HepG2 (cell line): Measurements from ENCODE around the gene GARS1. TPM values are rescaled to one million over a fixed set of nuclear protein-coding genes. Genes with fewer than 3 reads are reported as not detected.

Experiments used
- BCL3 ChIP-seq: sonication (generic); formaldehyde crosslinking; IDR thresholded peaks from 2 replicates; pipeline ENCODE4 v1.5.1; 2020; ENCODE audit warnings: mild to moderate bottlenecking, missing genetic modification reagents, moderate library complexity
- CEBPZ ChIP-seq: IDR thresholded peaks from 2 replicates; pipeline ENCODE4 v1.6.1; 2012; ENCODE audit warnings: low read length, improper control_type of control experiment
- CSRNP1 ChIP-seq: sonication (generic); formaldehyde crosslinking; IDR thresholded peaks from 2 replicates; pipeline ENCODE4 v1.8.1; 2023; ENCODE audit warnings: mild to moderate bottlenecking, missing genetic modification reagents
- HMGXB4 ChIP-seq, 2 experiments: sonication (generic) in 1 of 2; formaldehyde crosslinking in 1 of 2; IDR thresholded peaks; 2 replicates each; pipeline versions ENCODE4 v1.4.0 to v1.6.1; 2018 to 2020; ENCODE audit warnings: missing genetic modification reagents in 2 of 2, borderline replicate concordance in 1 of 2, low read depth in 1 of 2, mild to moderate bottlenecking in 1 of 2, missing biosample characterization in 1 of 2
- PRPF4 ChIP-seq: fragments of 200-400 bp; formaldehyde crosslinking; IDR thresholded peaks from 2 replicates; pipeline ENCODE4 v1.6.1; 2016; ENCODE audit warnings: low read length, low read depth; ENCODE audit not compliant: poor library complexity, severe bottlenecking
- STAG1 ChIP-seq: sonication (generic); formaldehyde crosslinking; IDR thresholded peaks from 2 replicates; pipeline ENCODE4 v1.4.0; 2020; ENCODE audit warnings: missing genetic modification reagents
- ZGPAT ChIP-seq: IDR thresholded peaks from 2 replicates; pipeline ENCODE4 v1.6.1; 2016; ENCODE audit warnings: mild to moderate bottlenecking
- ZNF446 ChIP-seq: sonication (generic); formaldehyde crosslinking; IDR thresholded peaks from 2 replicates; pipeline ENCODE4 v1.5.0; 2020; ENCODE audit warnings: mild to moderate bottlenecking, missing genetic modification reagents
- ZNF512 ChIP-seq: sonication (generic); formaldehyde crosslinking; IDR thresholded peaks from 2 replicates; pipeline ENCODE4 v1.4.0; 2020; ENCODE audit warnings: mild to moderate bottlenecking, missing genetic modification reagents
- ZNF672 ChIP-seq: sonication (generic); formaldehyde crosslinking; IDR thresholded peaks from 2 replicates; pipeline ENCODE4 v1.8.1; 2022; ENCODE audit warnings: missing genetic modification reagents
- ZNF678 ChIP-seq: sonication (generic); formaldehyde crosslinking; IDR thresholded peaks from 2 replicates; pipeline ENCODE4 v1.4.0; 2020; ENCODE audit warnings: mild to moderate bottlenecking, missing genetic modification reagents
- polyA plus RNA-seq, 8 experiments: library from polyadenylated mRNA; depleted of rRNA in 3 of 8; stranded (reverse) in 7 of 8; unstranded in 1 of 8; fragments of >200 nt; fragmentation: Illumina TruSeq in 4 of 8; extraction: Trizol in 4 of 8; gene quantifications; 2 replicates each; pipeline versions ENCODE4 v1.2.1 to v1.2.3, GENCODE V29; 2011 to 2016; ENCODE audit warnings: low read depth in 4 of 8, missing spikeins in 1 of 8, mixed read lengths in 1 of 8; ENCODE audit not compliant: insufficient read depth in 1 of 8
- total RNA-seq, 5 experiments: library from RNA; depleted of rRNA; stranded (reverse); fragments of >200 nt; fragmentation: Illumina TruSeq; extraction: Trizol; gene quantifications; 2 replicates each; pipeline ENCODE4 v1.2.3, GENCODE V29; 2016; ENCODE audit warnings: low read depth in 1 of 5
- TF ChIP-seq, protein P1 (sequence below): IDR thresholded peaks from 2 replicates; pipeline ENCODE4 v1.6.1; 2016; ENCODE audit warnings: control low read depth

Gene GARS1
- total and polyA plus RNA-seq, 2 of the 13 experiments (the other 11 are each of a cell fraction or from before 2014, with no cell fraction given) = 140 to 460 TPM

DNA sequence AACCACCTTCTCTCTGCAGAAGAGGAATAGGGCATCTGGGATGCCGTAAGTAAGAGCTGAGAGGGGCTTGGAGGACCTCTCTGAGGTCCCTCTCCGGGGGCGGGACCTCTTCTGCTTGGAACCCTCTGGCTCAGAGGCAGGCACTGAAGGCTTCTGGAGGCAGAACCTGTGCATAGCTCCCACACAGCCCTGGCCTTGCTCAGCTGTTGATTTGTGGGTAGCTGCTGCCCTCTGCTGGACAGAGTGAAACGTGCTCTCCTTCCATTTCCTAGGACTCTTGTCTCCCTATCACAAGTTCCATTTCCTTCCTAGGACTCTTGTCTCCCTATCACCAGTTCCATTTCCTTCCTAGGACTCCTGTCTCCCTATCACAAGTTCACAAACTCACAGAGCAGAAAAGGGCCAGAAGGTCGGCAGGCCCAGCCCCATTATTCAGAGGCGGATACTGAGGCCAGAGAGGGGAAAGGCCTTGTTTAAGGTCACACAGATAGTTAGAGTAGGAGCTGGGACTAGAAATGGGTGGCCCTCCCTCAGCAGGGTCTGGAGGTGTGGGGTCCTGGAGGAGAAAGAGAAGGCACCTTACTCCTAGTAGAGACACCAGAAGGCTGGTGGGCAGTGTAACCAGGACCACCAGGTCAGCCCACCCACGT is 30.3 kb upstream of the GARS1 start (continued):
- TF ChIP-seq CSRNP1 (CRISPR knock-in tag) = no peak
- TF ChIP-seq, protein P1, sequence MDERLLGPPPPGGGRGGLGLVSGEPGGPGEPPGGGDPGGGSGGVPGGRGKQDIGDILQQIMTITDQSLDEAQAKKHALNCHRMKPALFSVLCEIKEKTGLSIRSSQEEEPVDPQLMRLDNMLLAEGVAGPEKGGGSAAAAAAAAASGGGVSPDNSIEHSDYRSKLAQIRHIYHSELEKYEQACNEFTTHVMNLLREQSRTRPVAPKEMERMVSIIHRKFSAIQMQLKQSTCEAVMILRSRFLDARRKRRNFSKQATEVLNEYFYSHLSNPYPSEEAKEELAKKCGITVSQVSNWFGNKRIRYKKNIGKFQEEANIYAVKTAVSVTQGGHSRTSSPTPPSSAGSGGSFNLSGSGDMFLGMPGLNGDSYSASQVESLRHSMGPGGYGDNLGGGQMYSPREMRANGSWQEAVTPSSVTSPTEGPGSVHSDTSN (CRISPR knock-in tag) = no peak
- TF ChIP-seq PRPF4 = no peak
- no peak for TF ChIP-seq ZNF512 (CRISPR knock-in tag)
- peak; percentile 96 for TF ChIP-seq STAG1
- TF ChIP-seq ZNF446 (CRISPR knock-in tag) = no peak
- peak in 1 of 2 experiments; percentile 46; a peak in 1 of 4 replicates for TF ChIP-seq HMGXB4 (CRISPR knock-in tag; IDR thresholded peaks at IDR 0.05; ENCODE audit: borderline replicate concordance in 1 of 2, low read depth in 1 of 2)
- no peak for TF ChIP-seq ZNF672 (CRISPR knock-in tag)
- no peak for TF ChIP-seq ZNF678 (CRISPR knock-in tag)
- no peak for TF ChIP-seq CEBPZ
- no peak for TF ChIP-seq ZGPAT
- TF ChIP-seq BCL3 (CRISPR knock-in tag) = no peak
